H1 (cell line): ENCODE measurements around the gene SLC25A48. TPM values are rescaled to one million over a fixed set of nuclear protein-coding genes. Genes with fewer than 3 reads are reported as not detected.

ENCODE experiments used
- BACH1 ChIP-seq: IDR thresholded peaks from 2 replicates; pipeline ENCODE4 v1.6.1; 2012; ENCODE audit warnings: low read length, improper control_type of control experiment
- CBX5 ChIP-seq: fragments of 300-800, 300-1000 bp; sonication (generic); IDR thresholded peaks from 2 replicates; pipeline ENCODE4 v1.7.1; 2016; ENCODE audit warnings: antibody characterized with exemption, low read length, low read depth
- CHD2 ChIP-seq: IDR thresholded peaks from 2 replicates; pipeline ENCODE4 v1.6.1; 2012; ENCODE audit warnings: low read length, improper control_type of control experiment
- POLR2A ChIP-seq, 2 experiments: IDR thresholded peaks; 1 replicate in 1 of 2; 2 replicates in 1 of 2; pipeline ENCODE4 v1.6.1; 2011; ENCODE audit warnings: low read depth in 2 of 2, low read length in 2 of 2, mild to moderate bottlenecking in 2 of 2; ENCODE audit errors: control extremely low read depth in 1 of 2
- SP2 ChIP-seq: IDR thresholded peaks from 2 replicates; pipeline ENCODE4 v1.6.1; 2012; ENCODE audit warnings: mild to moderate bottlenecking, low read length, inconsistent platforms
- polyA plus RNA-seq, 7 experiments: library from polyadenylated mRNA; depleted of rRNA in 3 of 7; stranded (reverse) in 5 of 7; unstranded in 2 of 7; fragments of >200 nt in 5 of 7; fragments of 200-250 nt in 2 of 7; gene quantifications; 1 replicate in 5 of 7; 2 replicates in 1 of 7; 4 replicates in 1 of 7; pipeline versions ENCODE4 v1.2.1 to v1.2.3, GENCODE V29; 2011 to 2013; ENCODE audit warnings: missing spikeins in 2 of 7, mixed read lengths in 2 of 7
- total RNA-seq: library from RNA; stranded (reverse); fragmentation: NEBNext Ultra II Directional; extraction: Animal tissue kit (Norgen Biotek cat#: 25700); gene quantifications from 2 replicates; pipeline ENCODE4 v1.2.1, GENCODE V29; 2021
- TF ChIP-seq, protein P1 (sequence below): fragments of 300-600 bp; sonication (generic); IDR thresholded peaks from 2 replicates; pipeline ENCODE4 v1.7.1; 2012; ENCODE audit warnings: low read length, moderate library complexity, mild to moderate bottlenecking, inconsistent platforms; ENCODE audit not compliant: insufficient replicate concordance
- TF ChIP-seq, protein P2 (sequence below): IDR thresholded peaks from 2 replicates; pipeline ENCODE4 v1.6.1; 2011; ENCODE audit warnings: low read length, improper control_type of control experiment
- TF ChIP-seq, protein P3 (sequence below): IDR thresholded peaks from 2 replicates; pipeline ENCODE4 v1.6.1; 2012; ENCODE audit warnings: low read length, inconsistent platforms

SLC25A48 gene
- total and polyA plus RNA-seq, 2 of the 8 experiments (the other 6 are each of a cell fraction or from before 2014, with no cell fraction given) = 1.3 to 1.8 TPM

DNA sequence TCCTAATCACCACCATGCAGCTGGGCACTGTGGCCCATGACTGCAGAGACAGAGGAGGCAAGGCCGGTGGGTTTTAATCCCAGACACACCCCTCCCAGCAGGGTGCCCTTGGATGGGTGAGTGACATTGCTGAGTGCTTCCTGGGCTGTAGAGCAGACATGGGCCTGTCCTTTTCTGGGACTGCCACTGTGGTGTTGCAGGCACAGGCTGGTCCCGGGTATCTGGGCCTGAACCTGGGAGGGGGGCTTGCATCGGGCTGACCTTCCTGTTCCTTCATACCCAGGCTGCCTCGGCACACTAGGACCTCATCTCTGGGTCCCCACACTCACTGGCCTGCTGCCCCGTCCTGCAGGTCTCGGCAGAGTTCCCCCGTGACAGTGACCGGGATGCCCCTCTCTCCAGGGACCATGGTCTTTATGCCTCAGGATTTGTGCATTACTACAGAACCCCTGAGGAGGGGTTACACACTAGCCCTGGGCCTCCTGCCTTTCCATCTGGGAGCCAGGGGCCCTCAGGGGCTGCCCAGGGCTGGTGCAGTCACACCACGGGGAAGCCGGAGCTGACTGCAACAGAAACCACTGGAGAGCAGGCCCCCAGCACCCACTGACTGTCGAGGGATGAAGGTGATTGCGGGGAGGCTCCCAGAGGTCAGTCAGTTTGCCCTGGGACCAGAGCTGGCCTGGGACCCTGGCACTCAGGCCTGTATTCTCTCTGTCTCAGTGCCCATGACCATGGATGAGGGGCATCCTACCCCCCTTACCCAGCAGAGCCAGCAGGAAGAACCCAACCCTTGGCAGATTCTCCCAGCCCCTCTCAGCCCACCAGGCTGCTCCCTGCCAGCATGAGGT, 8.9 kb upstream of the SLC25A48 start (continued):
- TF ChIP-seq, protein P1, sequence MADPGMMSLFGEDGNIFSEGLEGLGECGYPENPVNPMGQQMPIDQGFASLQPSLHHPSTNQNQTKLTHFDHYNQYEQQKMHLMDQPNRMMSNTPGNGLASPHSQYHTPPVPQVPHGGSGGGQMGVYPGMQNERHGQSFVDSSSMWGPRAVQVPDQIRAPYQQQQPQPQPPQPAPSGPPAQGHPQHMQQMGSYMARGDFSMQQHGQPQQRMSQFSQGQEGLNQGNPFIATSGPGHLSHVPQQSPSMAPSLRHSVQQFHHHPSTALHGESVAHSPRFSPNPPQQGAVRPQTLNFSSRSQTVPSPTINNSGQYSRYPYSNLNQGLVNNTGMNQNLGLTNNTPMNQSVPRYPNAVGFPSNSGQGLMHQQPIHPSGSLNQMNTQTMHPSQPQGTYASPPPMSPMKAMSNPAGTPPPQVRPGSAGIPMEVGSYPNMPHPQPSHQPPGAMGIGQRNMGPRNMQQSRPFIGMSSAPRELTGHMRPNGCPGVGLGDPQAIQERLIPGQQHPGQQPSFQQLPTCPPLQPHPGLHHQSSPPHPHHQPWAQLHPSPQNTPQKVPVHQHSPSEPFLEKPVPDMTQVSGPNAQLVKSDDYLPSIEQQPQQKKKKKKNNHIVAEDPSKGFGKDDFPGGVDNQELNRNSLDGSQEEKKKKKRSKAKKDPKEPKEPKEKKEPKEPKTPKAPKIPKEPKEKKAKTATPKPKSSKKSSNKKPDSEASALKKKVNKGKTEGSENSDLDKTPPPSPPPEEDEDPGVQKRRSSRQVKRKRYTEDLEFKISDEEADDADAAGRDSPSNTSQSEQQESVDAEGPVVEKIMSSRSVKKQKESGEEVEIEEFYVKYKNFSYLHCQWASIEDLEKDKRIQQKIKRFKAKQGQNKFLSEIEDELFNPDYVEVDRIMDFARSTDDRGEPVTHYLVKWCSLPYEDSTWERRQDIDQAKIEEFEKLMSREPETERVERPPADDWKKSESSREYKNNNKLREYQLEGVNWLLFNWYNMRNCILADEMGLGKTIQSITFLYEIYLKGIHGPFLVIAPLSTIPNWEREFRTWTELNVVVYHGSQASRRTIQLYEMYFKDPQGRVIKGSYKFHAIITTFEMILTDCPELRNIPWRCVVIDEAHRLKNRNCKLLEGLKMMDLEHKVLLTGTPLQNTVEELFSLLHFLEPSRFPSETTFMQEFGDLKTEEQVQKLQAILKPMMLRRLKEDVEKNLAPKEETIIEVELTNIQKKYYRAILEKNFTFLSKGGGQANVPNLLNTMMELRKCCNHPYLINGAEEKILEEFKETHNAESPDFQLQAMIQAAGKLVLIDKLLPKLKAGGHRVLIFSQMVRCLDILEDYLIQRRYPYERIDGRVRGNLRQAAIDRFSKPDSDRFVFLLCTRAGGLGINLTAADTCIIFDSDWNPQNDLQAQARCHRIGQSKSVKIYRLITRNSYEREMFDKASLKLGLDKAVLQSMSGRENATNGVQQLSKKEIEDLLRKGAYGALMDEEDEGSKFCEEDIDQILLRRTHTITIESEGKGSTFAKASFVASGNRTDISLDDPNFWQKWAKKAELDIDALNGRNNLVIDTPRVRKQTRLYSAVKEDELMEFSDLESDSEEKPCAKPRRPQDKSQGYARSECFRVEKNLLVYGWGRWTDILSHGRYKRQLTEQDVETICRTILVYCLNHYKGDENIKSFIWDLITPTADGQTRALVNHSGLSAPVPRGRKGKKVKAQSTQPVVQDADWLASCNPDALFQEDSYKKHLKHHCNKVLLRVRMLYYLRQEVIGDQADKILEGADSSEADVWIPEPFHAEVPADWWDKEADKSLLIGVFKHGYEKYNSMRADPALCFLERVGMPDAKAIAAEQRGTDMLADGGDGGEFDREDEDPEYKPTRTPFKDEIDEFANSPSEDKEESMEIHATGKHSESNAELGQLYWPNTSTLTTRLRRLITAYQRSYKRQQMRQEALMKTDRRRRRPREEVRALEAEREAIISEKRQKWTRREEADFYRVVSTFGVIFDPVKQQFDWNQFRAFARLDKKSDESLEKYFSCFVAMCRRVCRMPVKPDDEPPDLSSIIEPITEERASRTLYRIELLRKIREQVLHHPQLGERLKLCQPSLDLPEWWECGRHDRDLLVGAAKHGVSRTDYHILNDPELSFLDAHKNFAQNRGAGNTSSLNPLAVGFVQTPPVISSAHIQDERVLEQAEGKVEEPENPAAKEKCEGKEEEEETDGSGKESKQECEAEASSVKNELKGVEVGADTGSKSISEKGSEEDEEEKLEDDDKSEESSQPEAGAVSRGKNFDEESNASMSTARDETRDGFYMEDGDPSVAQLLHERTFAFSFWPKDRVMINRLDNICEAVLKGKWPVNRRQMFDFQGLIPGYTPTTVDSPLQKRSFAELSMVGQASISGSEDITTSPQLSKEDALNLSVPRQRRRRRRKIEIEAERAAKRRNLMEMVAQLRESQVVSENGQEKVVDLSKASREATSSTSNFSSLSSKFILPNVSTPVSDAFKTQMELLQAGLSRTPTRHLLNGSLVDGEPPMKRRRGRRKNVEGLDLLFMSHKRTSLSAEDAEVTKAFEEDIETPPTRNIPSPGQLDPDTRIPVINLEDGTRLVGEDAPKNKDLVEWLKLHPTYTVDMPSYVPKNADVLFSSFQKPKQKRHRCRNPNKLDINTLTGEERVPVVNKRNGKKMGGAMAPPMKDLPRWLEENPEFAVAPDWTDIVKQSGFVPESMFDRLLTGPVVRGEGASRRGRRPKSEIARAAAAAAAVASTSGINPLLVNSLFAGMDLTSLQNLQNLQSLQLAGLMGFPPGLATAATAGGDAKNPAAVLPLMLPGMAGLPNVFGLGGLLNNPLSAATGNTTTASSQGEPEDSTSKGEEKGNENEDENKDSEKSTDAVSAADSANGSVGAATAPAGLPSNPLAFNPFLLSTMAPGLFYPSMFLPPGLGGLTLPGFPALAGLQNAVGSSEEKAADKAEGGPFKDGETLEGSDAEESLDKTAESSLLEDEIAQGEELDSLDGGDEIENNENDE = no peak
- TF ChIP-seq POLR2A (IDR thresholded peaks at IDR 0.05; ENCODE audit: control extremely low read depth in 1 of 2, low read depth in 2 of 2, low read length in 2 of 2) (no peak), CBX5 (no peak), SP2 (no peak), CHD2 (no peak), BACH1 (no peak)
- TF ChIP-seq, protein P2, sequence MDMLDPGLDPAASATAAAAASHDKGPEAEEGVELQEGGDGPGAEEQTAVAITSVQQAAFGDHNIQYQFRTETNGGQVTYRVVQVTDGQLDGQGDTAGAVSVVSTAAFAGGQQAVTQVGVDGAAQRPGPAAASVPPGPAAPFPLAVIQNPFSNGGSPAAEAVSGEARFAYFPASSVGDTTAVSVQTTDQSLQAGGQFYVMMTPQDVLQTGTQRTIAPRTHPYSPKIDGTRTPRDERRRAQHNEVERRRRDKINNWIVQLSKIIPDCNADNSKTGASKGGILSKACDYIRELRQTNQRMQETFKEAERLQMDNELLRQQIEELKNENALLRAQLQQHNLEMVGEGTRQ = no peak
- TF ChIP-seq, protein P3, sequence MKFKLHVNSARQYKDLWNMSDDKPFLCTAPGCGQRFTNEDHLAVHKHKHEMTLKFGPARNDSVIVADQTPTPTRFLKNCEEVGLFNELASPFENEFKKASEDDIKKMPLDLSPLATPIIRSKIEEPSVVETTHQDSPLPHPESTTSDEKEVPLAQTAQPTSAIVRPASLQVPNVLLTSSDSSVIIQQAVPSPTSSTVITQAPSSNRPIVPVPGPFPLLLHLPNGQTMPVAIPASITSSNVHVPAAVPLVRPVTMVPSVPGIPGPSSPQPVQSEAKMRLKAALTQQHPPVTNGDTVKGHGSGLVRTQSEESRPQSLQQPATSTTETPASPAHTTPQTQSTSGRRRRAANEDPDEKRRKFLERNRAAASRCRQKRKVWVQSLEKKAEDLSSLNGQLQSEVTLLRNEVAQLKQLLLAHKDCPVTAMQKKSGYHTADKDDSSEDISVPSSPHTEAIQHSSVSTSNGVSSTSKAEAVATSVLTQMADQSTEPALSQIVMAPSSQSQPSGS = no peak
